Endothelial cell of umbilical vein (primary cell): Measurements from ENCODE around the gene TUBB3. TPM values are rescaled to one million over a fixed set of nuclear protein-coding genes. Genes with fewer than 3 reads are reported as not detected.

ENCODE experiments used
- BruUV-seq: library from RNA; stranded (reverse); fragments of 400-500 nt; replicated peaks from 2 replicates; lab custom pipeline; 2021; lab: Mats Ljungman, UMichigan
- CTCF ChIA-PET: fragments of 300-600, 350-600 bp; sonication (Branson Sonifier 250); formaldehyde crosslinking; loops from one replicate; lab custom pipeline; 2021; ENCODE audit warnings: antibody characterized with exemption, inconsistent platforms; lab: Charles Lee
- POLR2A ChIA-PET: fragments of 300-600, 350-600 bp; sonication (Branson Sonifier 250); formaldehyde crosslinking; loops from one replicate; lab custom pipeline; 2021; ENCODE audit warnings: antibody characterized with exemption, inconsistent platforms; lab: Charles Lee
- DNase-seq: peaks from one replicate; pipeline ENCODE4 v3.0.0-alpha.2; 2011; ENCODE audit warnings: low read depth, low spot score
- FAIRE-seq: peaks from 2 replicates; lab custom pipeline; 2011; peaks lifted over from hg19 to GRCh38; lab: Jason Lieb, UNC
- H2AFZ ChIP-seq: 2 replicates; pipeline ENCODE4 v1.6.0; 2012; ENCODE audit warnings: low read depth, low read length, control low read depth, inconsistent platforms
- H3K27ac ChIP-seq: 2 replicates; pipeline ENCODE4 v1.5.1; 2011; ENCODE audit warnings: low read depth, mild to moderate bottlenecking, control low read depth, low read length, moderate library complexity; ENCODE audit not compliant: insufficient read depth
- H3K27me3 ChIP-seq, 2 experiments: 2 replicates each; pipeline versions ENCODE4 v1.6.0 to v1.6.1; 2011; ENCODE audit warnings: low read length in 2 of 2, mixed read lengths in 1 of 2; ENCODE audit not compliant: control insufficient read depth in 2 of 2, insufficient read depth in 2 of 2
- H3K36me3 ChIP-seq, 2 experiments: 2 replicates in 1 of 2; 3 replicates in 1 of 2; pipeline ENCODE4 v1.5.1; 2011; ENCODE audit warnings: low read length in 2 of 2, mild to moderate bottlenecking in 1 of 2, moderate library complexity in 1 of 2; ENCODE audit not compliant: control insufficient read depth in 2 of 2, insufficient read depth in 2 of 2; ENCODE audit errors: extremely low read depth in 1 of 2
- H3K4me1 ChIP-seq: 3 replicates; pipeline ENCODE4 v1.5.1; 2011; ENCODE audit warnings: mild to moderate bottlenecking, low read length; ENCODE audit not compliant: control insufficient read depth, insufficient read depth; ENCODE audit errors: extremely low read depth
- H3K4me2 ChIP-seq: 2 replicates; pipeline ENCODE4 v1.6.1; 2011; ENCODE audit warnings: low read length, control low read depth, mixed read lengths; ENCODE audit not compliant: insufficient read depth
- H3K4me3 ChIP-seq, 3 experiments: fragments of 200-600 bp in 1 of 3; sonication (generic), shearing (Covaris generic) in 1 of 3; replicated peaks in 1 of 3; 2 replicates each; pipeline ENCODE4 v1.5.1; 2011 to 2016; ENCODE audit warnings: control low read depth in 3 of 3, low read length in 3 of 3, mild to moderate bottlenecking in 2 of 3, inconsistent platforms in 1 of 3, low read depth in 1 of 3, moderate library complexity in 1 of 3; ENCODE audit not compliant: insufficient read depth in 1 of 3
- H3K79me2 ChIP-seq: 2 replicates; pipeline ENCODE4 v1.6.0; 2012; ENCODE audit warnings: low read length, inconsistent platforms; ENCODE audit not compliant: control insufficient read depth, insufficient read depth
- H3K9ac ChIP-seq: replicated peaks from 2 replicates; pipeline ENCODE3; 2011; ENCODE audit warnings: low read length, control low read depth; ENCODE audit not compliant: insufficient read depth; ENCODE audit errors: extremely low read depth
- H3K9me1 ChIP-seq: replicated peaks from 3 replicates; pipeline ENCODE4 v1.6.0; 2011; ENCODE audit warnings: mild to moderate bottlenecking, low read length; ENCODE audit not compliant: control insufficient read depth, insufficient read depth; ENCODE audit errors: extremely low read depth
- H3K9me3 ChIP-seq: replicated peaks from 2 replicates; pipeline ENCODE4 v1.5.1; 2012; ENCODE audit warnings: low read length, inconsistent platforms; ENCODE audit not compliant: control insufficient read depth, insufficient read depth
- H4K20me1 ChIP-seq: replicated peaks from 2 replicates; pipeline ENCODE3; 2011; ENCODE audit warnings: mild to moderate bottlenecking, low read length; ENCODE audit not compliant: control insufficient read depth, insufficient read depth; ENCODE audit errors: extremely low read depth
- CTCF ChIP-seq, 2 donors: IDR thresholded peaks; 1 replicate in 1 of 2; 2 replicates in 1 of 2; pipeline ENCODE4 v1.5.1; 2011; ENCODE audit warnings: low read length in 2 of 2, mild to moderate bottlenecking in 2 of 2, moderate library complexity in 2 of 2, control low read depth in 1 of 2, inconsistent platforms in 1 of 2, low read depth in 1 of 2; ENCODE audit not compliant: insufficient read depth in 1 of 2; ENCODE audit errors: extremely low read depth in 1 of 2
- EZH2 ChIP-seq: IDR thresholded peaks from 2 replicates; pipeline ENCODE4 v1.6.1; 2012; ENCODE audit warnings: borderline replicate concordance, low read depth, mild to moderate bottlenecking, moderate library complexity, low read length, inconsistent platforms; ENCODE audit not compliant: severe bottlenecking
- FOS ChIP-seq: IDR thresholded peaks from 2 replicates; pipeline ENCODE4 v1.6.1; 2011; ENCODE audit warnings: mild to moderate bottlenecking, low read length, moderate library complexity, borderline replicate concordance; ENCODE audit not compliant: insufficient read depth
- GATA2 ChIP-seq: IDR thresholded peaks from 2 replicates; pipeline ENCODE4 v1.7.0; 2011; ENCODE audit warnings: low read depth, mild to moderate bottlenecking, moderate library complexity, mixed read lengths, low read length; ENCODE audit not compliant: insufficient read length, insufficient read depth
- JUN ChIP-seq: IDR thresholded peaks from 2 replicates; pipeline ENCODE4 v1.6.1; 2011; ENCODE audit warnings: borderline replicate concordance, low read depth; ENCODE audit not compliant: insufficient read length, insufficient read depth
- MAX ChIP-seq: IDR thresholded peaks from 2 replicates; pipeline ENCODE4 v1.6.1; 2011; ENCODE audit not compliant: insufficient read depth, insufficient read length
- MYC ChIP-seq: IDR thresholded peaks from one replicate; pipeline ENCODE4 v1.6.1; 2011; ENCODE audit warnings: mild to moderate bottlenecking, low read depth, low read length
- POLR2A ChIP-seq: IDR thresholded peaks from 2 replicates; pipeline ENCODE4 v1.6.1; 2012; ENCODE audit warnings: low read depth, mild to moderate bottlenecking, control low read depth, low read length
- POLR2AphosphoS5 ChIP-seq: IDR thresholded peaks from 2 replicates; pipeline ENCODE4 v1.6.1; 2012; ENCODE audit warnings: low read depth, mild to moderate bottlenecking, control low read depth, low read length, moderate library complexity; ENCODE audit not compliant: insufficient read depth
- dilution Hi-C: fragments of 300-500 bp; cut with MboI; formaldehyde crosslinking; loops from one replicate; pipeline ENCODE4 v1.15.0; 2019; ENCODE audit warnings: low sequenced_read_pairs; ENCODE audit not compliant: extremely low pct_ligation_motif_present
- intact Hi-C: fragments of 100-400 bp; cut with micrococcal nuclease; formaldehyde crosslinking; loops from one replicate; pipeline ENCODE4 v1.10.0; 2022
- polyA plus RNA-seq, 4 experiments: library from polyadenylated mRNA; depleted of rRNA in 3 of 4; stranded (reverse) in 3 of 4; unstranded in 1 of 4; fragments of >200 nt; gene quantifications; 2 replicates each; pipeline versions ENCODE4 v1.2.1 to v1.2.3, GENCODE V29; 2011 to 2012; ENCODE audit warnings: missing spikeins in 1 of 4
- total RNA-seq: library from RNA; stranded (reverse); gene quantifications from 2 replicates; pipeline ENCODE4 v1.2.3, GENCODE V29; 2021

TUBB3 gene
- total and polyA plus RNA-seq, 2 donors (not counting 3 experiments of a cell fraction or from before 2014, with no cell fraction given): 170 to 215 TPM

GRCh38 chr16:89985219-89985618, 62.1 kb downstream of the TUBB3 start:
- no peaks in the 10 kb centered on the region for H3K79me2 ChIP-seq
- H2AFZ ChIP-seq: no peak overlapping the region
- intact Hi-C loops (no loop called here), dilution Hi-C loops (no loop called here)
- H3K9me1 ChIP-seq: no peaks in the 10 kb centered on the region
- no peaks in the 10 kb centered on the region for H3K27me3 ChIP-seq
- no peaks in the 10 kb centered on the region for H4K20me1 ChIP-seq
- TF ChIP-seq EZH2 (no peak), GATA2 (no peak), CTCF (IDR thresholded peaks at IDR 0.05; ENCODE audit: extremely low read depth in 1 of 2, insufficient read depth in 1 of 2, low read depth in 1 of 2, low read length in 2 of 2) (no peak), POLR2AphosphoS5 (no peak), POLR2A (no peak), MYC (no peak), FOS (no peak), JUN (no peak), MAX (no peak)
- H3K36me3 ChIP-seq: peaks cover 11 to 46% of the 10 kb centered on the region in 2 experiments
- no peak overlapping the region for H3K4me3 ChIP-seq
- POLR2A ChIA-PET: no interaction called here
- BruUV-seq: no TSS peak
- no peak overlapping the region for H3K9ac ChIP-seq
- no peaks in the 10 kb centered on the region for H3K9me3 ChIP-seq
- DNase-seq (no peak), FAIRE-seq (no peak)
- no peak overlapping the region for H3K4me2 ChIP-seq
- no peak overlapping the region for H3K27ac ChIP-seq
- CTCF ChIA-PET: no interaction called here
- no peaks in the 10 kb centered on the region for H3K4me1 ChIP-seq

Other genes starting within 250 kb of the TUBB3 start
- gene CDK10, start 236.7 kb upstream of the TUBB3 start, total RNA-seq: 84.0 and 99.9 TPM in 2 replicates
- gene CDK10, start 236.7 kb upstream of the TUBB3 start, polyA plus RNA-seq: 74.5 and 83.8 TPM in 2 replicates
- 7.4 and 8.7 TPM in 2 replicates for gene SPATA2L, start 221.6 kb upstream of the TUBB3 start, total RNA-seq
- 7.3 and 11.6 TPM in 2 replicates for gene SPATA2L, start 221.6 kb upstream of the TUBB3 start, polyA plus RNA-seq
- 15.5 and 18.3 TPM in 2 replicates for gene VPS9D1, start 202.4 kb upstream of the TUBB3 start, total RNA-seq
- gene VPS9D1, start 202.4 kb upstream of the TUBB3 start, polyA plus RNA-seq: 17.3 and 19.0 TPM in 2 replicates
- 36.6 and 42.7 TPM in 2 replicates for gene ZNF276, start 201.8 kb upstream of the TUBB3 start, total RNA-seq
- gene ZNF276, start 201.8 kb upstream of the TUBB3 start, polyA plus RNA-seq: 40.0 and 41.6 TPM in 2 replicates
- 71.9 and 78.7 TPM in 2 replicates for gene FANCA, start 106.7 kb upstream of the TUBB3 start, total RNA-seq
- gene FANCA, start 106.7 kb upstream of the TUBB3 start, polyA plus RNA-seq: 33.3 and 34.4 TPM in 2 replicates
- 2.4 and 3.1 TPM in 2 replicates for gene SPIRE2, start 94.9 kb upstream of the TUBB3 start, total RNA-seq
- gene SPIRE2, start 94.9 kb upstream of the TUBB3 start, polyA plus RNA-seq: 1.2 and 1.5 TPM in 2 replicates
- 234 and 238 TPM in 2 replicates for gene TCF25, start 49.8 kb upstream of the TUBB3 start, total RNA-seq
- 193 and 194 TPM in 2 replicates for gene TCF25, start 49.8 kb upstream of the TUBB3 start, polyA plus RNA-seq
- 3.2 and 4.0 TPM in 2 replicates for gene MC1R, start 4.5 kb upstream of the TUBB3 start, total RNA-seq
- 4.2 and 4.9 TPM in 2 replicates for gene MC1R, start 4.5 kb upstream of the TUBB3 start, polyA plus RNA-seq
- 82.6 and 93.5 TPM in 2 replicates for gene DEF8, start 25.4 kb downstream of the TUBB3 start, total RNA-seq
- gene DEF8, start 25.4 kb downstream of the TUBB3 start, polyA plus RNA-seq: 193 and 221 TPM in 2 replicates
- 28.2 and 33.6 TPM in 2 replicates for gene DBNDD1, start 96.1 kb downstream of the TUBB3 start, total RNA-seq
- 45.7 and 54.7 TPM in 2 replicates for gene DBNDD1, start 96.1 kb downstream of the TUBB3 start, polyA plus RNA-seq
- not detected in 2 replicates for gene PRDM7, start 154.0 kb downstream of the TUBB3 start, total RNA-seq
- gene PRDM7, start 154.0 kb downstream of the TUBB3 start, polyA plus RNA-seq: not detected in 2 replicates